ENCODE measurements around the gene CDH15.

CDH15 gene

GRCh38 chr16:89147085-89147817, 24.3 kb upstream of the CDH15 start:
- 87 to 88% methylated on average over 10 of the region's 11 CpGs for WGBS, 2 experiments
- no peaks in the 10 kb centered on the region for H3K27me3 ChIP-seq (ENCODE audit: control insufficient read depth, insufficient read depth, low read length, poor library complexity, severe bottlenecking)

GRCh38 chr16:89149386-89149785, 22.2 kb upstream of the CDH15 start:
- Histone ChIP-seq H3K4me3 (ENCODE audit: insufficient read depth, low read depth, low read length) (no peak overlapping the region), H3K9me3 (ENCODE audit: control insufficient read depth, low read length) (no peaks in the 10 kb centered on the region), H3K27ac (ENCODE audit: insufficient read depth, low read depth, low read length, poor library complexity, severe bottlenecking) (no peak overlapping the region), H3K27me3 (ENCODE audit: control insufficient read depth, insufficient read depth, low read length, poor library complexity, severe bottlenecking) (no peaks in the 10 kb centered on the region), H3K36me3 (ENCODE audit: control insufficient read depth, insufficient read depth, low read length) (peaks cover 23% of the 10 kb centered on the region), H3K4me1 (ENCODE audit: control insufficient read depth, insufficient read depth, low read length) (no peaks in the 10 kb centered on the region)
- 95 to 98% methylated on average over 9 of the region's 9 CpGs for WGBS, 2 experiments

More at GRCh38 chr16:89147085-89147817, 24.3 kb upstream of the CDH15 start:
- no peak overlapping the region for H3K4me3 ChIP-seq (ENCODE audit: insufficient read depth, low read depth, low read length)
- no peaks in the 10 kb centered on the region for H3K9me3 ChIP-seq (ENCODE audit: control insufficient read depth, low read length)
- no peak overlapping the region for H3K27ac ChIP-seq (ENCODE audit: insufficient read depth, low read depth, low read length, poor library complexity, severe bottlenecking)
- no peaks in the 10 kb centered on the region for H3K4me1 ChIP-seq (ENCODE audit: control insufficient read depth, insufficient read depth, low read length)
- peaks cover 23% of the 10 kb centered on the region for H3K36me3 ChIP-seq (ENCODE audit: control insufficient read depth, insufficient read depth, low read length)

GRCh38 chr16:89150090-89150835, 21.3 kb upstream of the CDH15 start:
- H3K27ac ChIP-seq (ENCODE audit: insufficient read depth, low read depth, low read length, poor library complexity, severe bottlenecking) = no peak overlapping the region
- no peaks in the 10 kb centered on the region for H3K4me1 ChIP-seq (ENCODE audit: control insufficient read depth, insufficient read depth, low read length)
- no peaks in the 10 kb centered on the region for H3K9me3 ChIP-seq (ENCODE audit: control insufficient read depth, low read length)
- WGBS, 2 experiments = 94 to 96% methylated on average over 18 of the region's 18 CpGs
- H3K27me3 ChIP-seq (ENCODE audit: control insufficient read depth, insufficient read depth, low read length, poor library complexity, severe bottlenecking) = no peaks in the 10 kb centered on the region
- H3K36me3 ChIP-seq (ENCODE audit: control insufficient read depth, insufficient read depth, low read length) = peaks cover 23% of the 10 kb centered on the region
- H3K4me3 ChIP-seq (ENCODE audit: insufficient read depth, low read depth, low read length) = no peak overlapping the region

- H3K9me3 ChIP-seq (ENCODE audit: control insufficient read depth, low read length) = no peaks in the 10 kb centered on the region
- WGBS, 2 experiments = 94 to 96% methylated on average over 8 of the region's 8 CpGs
- no peak overlapping the region for H3K4me3 ChIP-seq (ENCODE audit: insufficient read depth, low read depth, low read length)
- no peaks in the 10 kb centered on the region for H3K4me1 ChIP-seq (ENCODE audit: control insufficient read depth, insufficient read depth, low read length)
- H3K36me3 ChIP-seq (ENCODE audit: control insufficient read depth, insufficient read depth, low read length) = peaks cover 23% of the 10 kb centered on the region
- H3K27me3 ChIP-seq (ENCODE audit: control insufficient read depth, insufficient read depth, low read length, poor library complexity, severe bottlenecking) = no peaks in the 10 kb centered on the region
- no peak overlapping the region for H3K27ac ChIP-seq (ENCODE audit: insufficient read depth, low read depth, low read length, poor library complexity, severe bottlenecking)
These were observed 20.6 kb upstream of the CDH15 start for GRCh38 chr16:89150981-89151380.

GRCh38 chr16:89152831-89153700, 18.5 kb upstream of the CDH15 start:
- 90 to 91% methylated on average over 41 of the region's 41 CpGs for WGBS, 2 experiments
- no peaks in the 10 kb centered on the region for H3K4me1 ChIP-seq (ENCODE audit: control insufficient read depth, insufficient read depth, low read length)
- H3K4me3 ChIP-seq (ENCODE audit: insufficient read depth, low read depth, low read length) = no peak overlapping the region
- H3K9me3 ChIP-seq (ENCODE audit: control insufficient read depth, low read length) = no peaks in the 10 kb centered on the region
- H3K27ac ChIP-seq (ENCODE audit: insufficient read depth, low read depth, low read length, poor library complexity, severe bottlenecking) = no peak overlapping the region
- H3K36me3 ChIP-seq (ENCODE audit: control insufficient read depth, insufficient read depth, low read length) = peaks cover 20% of the 10 kb centered on the region
- no peaks in the 10 kb centered on the region for H3K27me3 ChIP-seq (ENCODE audit: control insufficient read depth, insufficient read depth, low read length, poor library complexity, severe bottlenecking)

GRCh38 chr16:89153848-89154271, 17.7 kb upstream of the CDH15 start:
- Histone ChIP-seq H3K27me3 (ENCODE audit: control insufficient read depth, insufficient read depth, low read length, poor library complexity, severe bottlenecking) (no peaks in the 10 kb centered on the region), H3K9me3 (ENCODE audit: control insufficient read depth, low read length) (no peaks in the 10 kb centered on the region), H3K4me3 (ENCODE audit: insufficient read depth, low read depth, low read length) (no peak overlapping the region), H3K36me3 (ENCODE audit: control insufficient read depth, insufficient read depth, low read length) (peaks cover 16% of the 10 kb centered on the region), H3K27ac (ENCODE audit: insufficient read depth, low read depth, low read length, poor library complexity, severe bottlenecking) (no peak overlapping the region), H3K4me1 (ENCODE audit: control insufficient read depth, insufficient read depth, low read length) (no peaks in the 10 kb centered on the region)
- 94 to 95% methylated on average over 19 of the region's 19 CpGs for WGBS, 2 experiments

GRCh38 chr16:89154390-89155183, 17.0 kb upstream of the CDH15 start:
- peaks cover 8% of the 10 kb centered on the region for H3K36me3 ChIP-seq (ENCODE audit: control insufficient read depth, insufficient read depth, low read length)
- WGBS, 2 experiments = 89% methylated on average over 24 of the region's 24 CpGs
- no peak overlapping the region for H3K4me3 ChIP-seq (ENCODE audit: insufficient read depth, low read depth, low read length)
- H3K9me3 ChIP-seq (ENCODE audit: control insufficient read depth, low read length) = no peaks in the 10 kb centered on the region
- no peak overlapping the region for H3K27ac ChIP-seq (ENCODE audit: insufficient read depth, low read depth, low read length, poor library complexity, severe bottlenecking)
- H3K4me1 ChIP-seq (ENCODE audit: control insufficient read depth, insufficient read depth, low read length) = no peaks in the 10 kb centered on the region
- no peaks in the 10 kb centered on the region for H3K27me3 ChIP-seq (ENCODE audit: control insufficient read depth, insufficient read depth, low read length, poor library complexity, severe bottlenecking)

- Histone ChIP-seq H3K4me1 (ENCODE audit: control insufficient read depth, insufficient read depth, low read length) (no peaks in the 10 kb centered on the region), H3K9me3 (ENCODE audit: control insufficient read depth, low read length) (no peaks in the 10 kb centered on the region), H3K4me3 (ENCODE audit: insufficient read depth, low read depth, low read length) (no peak overlapping the region), H3K36me3 (ENCODE audit: control insufficient read depth, insufficient read depth, low read length) (peaks cover 2% of the 10 kb centered on the region), H3K27ac (ENCODE audit: insufficient read depth, low read depth, low read length, poor library complexity, severe bottlenecking) (no peak overlapping the region), H3K27me3 (ENCODE audit: control insufficient read depth, insufficient read depth, low read length, poor library complexity, severe bottlenecking) (no peaks in the 10 kb centered on the region)
- 74 to 77% methylated on average over 19 of the region's 19 CpGs for WGBS, 2 experiments
These were observed 16.3 kb upstream of the CDH15 start for GRCh38 chr16:89155184-89155679.

- Histone ChIP-seq H3K36me3 (ENCODE audit: control insufficient read depth, insufficient read depth, low read length) (no peaks in the 10 kb centered on the region), H3K27me3 (ENCODE audit: control insufficient read depth, insufficient read depth, low read length, poor library complexity, severe bottlenecking) (no peaks in the 10 kb centered on the region), H3K4me1 (ENCODE audit: control insufficient read depth, insufficient read depth, low read length) (no peaks in the 10 kb centered on the region), H3K27ac (ENCODE audit: insufficient read depth, low read depth, low read length, poor library complexity, severe bottlenecking) (no peak overlapping the region), H3K9me3 (ENCODE audit: control insufficient read depth, low read length) (no peaks in the 10 kb centered on the region), H3K4me3 (ENCODE audit: insufficient read depth, low read depth, low read length) (no peak overlapping the region)
- WGBS, 2 experiments = 83 to 85% methylated on average over 24 of the region's 24 CpGs
These were observed 15.5 kb upstream of the CDH15 start for GRCh38 chr16:89155851-89156739.
